Gastroesophageal sphincter (tissue), 4 donors: ENCODE data around the gene SEC14L2. TPM values are rescaled to one million over a fixed set of nuclear protein-coding genes. Genes with fewer than 3 reads are reported as not detected.
"Not testable (repeated sequence)": the region's sequence is repeated elsewhere in the genome, so short reads cannot be mapped to it uniquely, and the experiment has no call there.

Experiments
- ATAC-seq: fragments of 150-250 bp; one replicate; pipeline ENCODE4 v1.9.1; 2016; ENCODE audit warnings: mild to moderate bottlenecking, moderate library complexity
- H3K27ac ChIP-seq, 4 donors: fragments of 200-600 bp; sonication (generic) in 3 of 4; 1 replicate in 3 of 4; 2 replicates in 1 of 4; pipeline ENCODE4 v1.5.1; 2016 to 2019
- H3K27me3 ChIP-seq: fragments of 200-600 bp; sonication (generic); one replicate; pipeline ENCODE4 v1.5.1; 2019
- H3K36me3 ChIP-seq, 2 donors: fragments of 200-600 bp; sonication (generic); one replicate each; pipeline ENCODE4 v1.5.1; 2019; ENCODE audit warnings: control low read depth in 1 of 2
- H3K4me1 ChIP-seq, 3 donors: fragments of 200-600 bp; sonication (generic); 1 replicate in 2 of 3; 2 replicates in 1 of 3; pipeline ENCODE4 v1.5.1; 2016 to 2019; ENCODE audit warnings: control low read depth in 2 of 3
- H3K4me3 ChIP-seq, 2 donors: fragments of 200-600 bp; sonication (generic); one replicate each; pipeline ENCODE4 v1.5.1; 2019; ENCODE audit warnings: mild to moderate bottlenecking in 1 of 2, moderate library complexity in 1 of 2
- H3K9me3 ChIP-seq, 3 donors: fragments of 200-600 bp; sonication (generic); one replicate each; pipeline ENCODE4 v1.5.1; 2017 to 2019; ENCODE audit warnings: control low read depth in 2 of 3
- CTCF ChIP-seq, 4 experiments: fragments of 200-600 bp in 2 of 4; fragments of 450-650 bp in 2 of 4; sonication (generic) in 1 of 4; IDR thresholded peaks; one replicate each; pipeline ENCODE4 v1.5.1; 2017 to 2019; ENCODE audit warnings: antibody characterized with exemption in 4 of 4, mild to moderate bottlenecking in 2 of 4, moderate library complexity in 2 of 4
- EP300 ChIP-seq: sonication (generic); formaldehyde crosslinking; IDR thresholded peaks from one replicate; pipeline ENCODE4 v1.6.1; 2017; ENCODE audit warnings: antibody characterized with exemption, mild to moderate bottlenecking
- POLR2A ChIP-seq, 2 donors: fragments of 450-650 bp; IDR thresholded peaks; one replicate each; pipeline ENCODE4 v1.6.1; 2017; ENCODE audit warnings: antibody characterized with exemption in 2 of 2, mild to moderate bottlenecking in 2 of 2, moderate library complexity in 1 of 2
- POLR2AphosphoS5 ChIP-seq: sonication (generic); formaldehyde crosslinking; IDR thresholded peaks from one replicate; pipeline ENCODE4 v1.6.1; 2017; ENCODE audit warnings: antibody characterized with exemption
- WGBS, 2 donors: methylation state at CpG; one replicate each; pipeline ENCODE4 v1.1.5; 2018; ENCODE audit warnings: low coverage in 1 of 2; 5-methylcytosine and 5-hydroxymethylcytosine counted together
- total RNA-seq, 4 donors: library from RNA; depleted of rRNA; stranded (reverse); fragments of >200 nt; gene quantifications; one replicate each; pipeline ENCODE4 v1.1.0, GENCODE V29; 2016

Gene SEC14L2
- total RNA-seq, 4 donors from 2014 or later = 8.1 to 27.2 (median 15.8) TPM

DNA sequence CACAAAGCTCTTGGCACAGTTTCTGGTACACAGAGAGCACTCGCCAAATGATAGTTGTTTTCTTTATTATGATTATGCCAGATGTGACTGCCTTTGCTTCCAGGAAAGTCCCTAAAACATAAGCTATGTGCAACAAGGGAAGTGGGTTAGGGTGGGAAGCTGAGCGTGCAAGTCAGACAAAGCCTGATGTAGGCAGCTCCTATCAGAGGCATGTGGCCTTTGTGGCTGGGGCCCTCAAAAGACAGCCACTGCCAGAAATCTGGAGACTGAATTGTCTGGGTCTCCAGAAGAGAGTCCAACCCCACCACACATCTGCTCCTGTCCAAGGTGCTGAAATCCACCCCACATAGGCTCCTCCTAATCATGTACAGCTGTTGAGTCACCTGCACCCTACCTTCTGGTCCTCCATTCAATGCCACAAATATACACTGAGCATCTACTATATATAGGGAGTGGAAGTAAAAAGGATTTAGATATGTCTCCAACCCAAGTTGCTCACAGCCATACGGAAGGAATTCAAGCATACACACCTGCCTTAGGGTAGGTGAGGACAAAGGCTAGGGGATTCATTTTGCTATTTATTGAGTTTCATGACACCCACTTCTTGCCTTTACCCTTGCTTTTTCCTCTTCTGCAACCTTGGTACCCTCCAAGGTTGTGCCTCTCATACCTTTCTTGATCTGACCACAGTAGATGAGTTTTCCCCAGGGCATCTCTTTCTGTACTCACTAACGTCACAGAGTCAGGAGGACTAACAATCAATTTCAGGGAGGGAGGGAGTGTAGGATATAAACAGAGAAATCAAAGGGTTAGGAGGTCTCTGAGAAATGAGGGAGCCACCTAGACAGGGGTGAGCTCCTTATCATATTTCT lies 62.6 kb downstream of the SEC14L2 start:
- 31 to 45% methylated on average over 3 to 4 of the region's 4 CpGs for WGBS, 2 donors
- Histone ChIP-seq H3K9me3 (no peaks in the 10 kb centered on the region), H3K27ac (no peak overlapping the region), H3K27me3 (peaks cover 33% of the 10 kb centered on the region), H3K4me3 (no peak overlapping the region), H3K4me1 (no peaks in the 10 kb centered on the region), H3K36me3 (no peaks in the 10 kb centered on the region)
- no peak for ATAC-seq
- TF ChIP-seq EP300 (no peak), POLR2AphosphoS5 (no peak), POLR2A (IDR thresholded peaks at IDR 0.05) (no peak), CTCF (IDR thresholded peaks at IDR 0.05) (no peak)

DNA sequence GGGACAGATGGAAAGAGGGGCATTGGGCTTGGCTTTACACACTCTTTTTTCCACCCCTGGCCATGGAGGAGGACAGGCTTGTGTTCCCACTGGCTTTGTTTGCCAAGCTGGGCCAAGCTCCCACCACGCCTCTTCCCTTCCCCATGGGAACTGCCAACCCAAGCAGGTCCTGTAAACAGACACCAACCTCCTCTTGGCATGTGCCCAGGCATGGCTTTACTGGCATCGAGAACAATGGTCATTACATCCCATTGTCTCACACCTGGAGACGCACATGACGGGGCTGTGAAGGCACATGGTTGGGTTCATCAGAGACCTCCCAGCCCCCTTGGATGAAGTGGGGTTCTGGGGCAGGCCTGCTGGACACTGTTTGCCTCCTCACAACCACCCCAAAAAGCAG lies 63.3 kb downstream of the SEC14L2 start:
- Histone ChIP-seq H3K4me3 (no peak overlapping the region), H3K36me3 (no peaks in the 10 kb centered on the region), H3K4me1 (no peaks in the 10 kb centered on the region), H3K27ac (no peak overlapping the region), H3K9me3 (no peaks in the 10 kb centered on the region), H3K27me3 (peaks cover 33% of the 10 kb centered on the region)
- no peak for TF ChIP-seq CTCF (IDR thresholded peaks at IDR 0.05)
- TF ChIP-seq POLR2A (IDR thresholded peaks at IDR 0.05) = no peak
- TF ChIP-seq POLR2AphosphoS5 = no peak
- no peak for TF ChIP-seq EP300
- WGBS, 2 donors = 100% methylated on average over 1 of the region's 4 CpGs; no CpG with 5 or more reads in 1 of the 2 donors
- ATAC-seq = no peak

DNA sequence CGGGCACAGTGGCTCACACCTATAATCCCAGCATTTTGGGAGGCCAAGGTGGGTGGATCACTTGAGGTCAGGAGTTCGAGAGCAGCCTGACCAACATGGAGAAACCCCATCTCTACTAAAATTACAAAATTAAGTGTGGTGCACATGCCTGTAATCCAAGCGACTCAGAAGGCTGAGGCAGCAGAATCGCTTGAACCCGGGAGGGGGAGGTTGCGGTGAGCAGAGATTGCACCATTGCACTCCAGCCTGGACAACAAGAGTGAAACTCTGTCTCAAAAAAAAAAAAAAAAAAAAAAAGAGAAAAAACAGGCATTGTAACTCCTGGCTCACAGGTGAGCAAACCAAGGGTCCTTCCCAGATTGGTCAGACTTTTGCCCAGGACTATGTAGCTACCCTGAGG lies 63.7 kb downstream of the SEC14L2 start:
- WGBS, 2 donors = 70 to 86% methylated on average over 2 to 4 of the region's 6 CpGs
- not testable (repeated sequence) for H3K36me3 ChIP-seq, ATAC-seq, H3K27ac ChIP-seq, H3K4me1 ChIP-seq, H3K4me3 ChIP-seq, H3K9me3 ChIP-seq
- H3K27me3 ChIP-seq = peaks cover 33% of the 10 kb centered on the region

DNA sequence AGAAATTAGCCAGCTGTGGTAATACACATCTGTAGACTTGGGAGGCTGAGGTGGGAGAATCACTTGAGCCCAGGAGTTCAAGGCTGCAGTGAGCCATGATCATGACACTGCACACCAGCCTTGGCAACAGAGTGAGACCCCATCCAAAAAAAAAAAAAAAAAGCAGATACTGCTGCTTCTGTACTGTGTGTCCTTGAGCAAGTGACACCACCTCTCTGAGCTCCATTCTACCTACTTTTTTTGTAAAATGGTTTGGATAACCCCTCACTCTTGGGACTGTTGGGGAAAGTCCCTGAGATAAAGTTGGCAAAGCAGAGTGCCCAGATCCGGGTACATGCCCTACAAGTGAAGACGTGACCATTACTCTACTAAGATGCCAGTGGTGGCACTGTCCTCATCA lies 72.3 kb downstream of the SEC14L2 start:
- no peak overlapping the region for H3K4me3 ChIP-seq
- TF ChIP-seq CTCF (IDR thresholded peaks at IDR 0.05) (no peak), POLR2A (IDR thresholded peaks at IDR 0.05) (no peak), EP300 (no peak), POLR2AphosphoS5 (no peak)
- WGBS, 2 donors = 40 to 42% methylated on average over 2 of the region's 2 CpGs

DNA sequence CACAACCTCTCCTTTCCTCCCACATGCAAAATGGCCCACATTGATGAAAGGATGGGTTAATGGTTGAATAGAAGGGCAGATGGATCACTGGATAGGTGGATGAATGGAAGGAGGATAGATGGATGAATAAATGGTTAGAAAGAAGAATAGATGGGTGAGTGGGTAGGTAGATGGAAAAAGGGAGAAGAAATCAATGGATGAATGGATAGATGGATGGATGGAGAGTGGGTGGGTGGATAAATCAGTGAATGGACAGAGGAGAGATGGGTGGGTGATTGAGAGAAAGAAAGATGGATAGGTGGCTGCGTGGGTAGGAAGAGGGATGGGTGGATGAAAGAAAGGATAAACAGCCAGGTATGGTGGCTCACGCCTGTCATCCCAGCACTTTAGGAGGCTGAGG lies 73.8 kb downstream of the SEC14L2 start:
- Histone ChIP-seq H3K4me1 (no peaks in the 10 kb centered on the region), H3K4me3 (no peak overlapping the region), H3K27me3 (peaks cover 45% of the 10 kb centered on the region), H3K9me3 (no peaks in the 10 kb centered on the region), H3K27ac (no peak overlapping the region), H3K36me3 (no peaks in the 10 kb centered on the region)
- ATAC-seq = no peak
- WGBS, 2 donors = 75 to 77% methylated on average over 2 of the region's 2 CpGs
- no peak for TF ChIP-seq POLR2AphosphoS5
- no peak for TF ChIP-seq POLR2A (IDR thresholded peaks at IDR 0.05)
- TF ChIP-seq CTCF (IDR thresholded peaks at IDR 0.05) = no peak
- no peak for TF ChIP-seq EP300

More for the DNA sequence above, 72.3 kb downstream of the SEC14L2 start:
- no peaks in the 10 kb centered on the region for H3K4me1 ChIP-seq
- no peak for ATAC-seq
- no peaks in the 10 kb centered on the region for H3K36me3 ChIP-seq
- H3K27ac ChIP-seq = no peak overlapping the region
- peaks cover 32% of the 10 kb centered on the region for H3K27me3 ChIP-seq
- H3K9me3 ChIP-seq = no peaks in the 10 kb centered on the region
